ENCODE measurements around the gene HSPA4.

Gene HSPA4

DNA sequence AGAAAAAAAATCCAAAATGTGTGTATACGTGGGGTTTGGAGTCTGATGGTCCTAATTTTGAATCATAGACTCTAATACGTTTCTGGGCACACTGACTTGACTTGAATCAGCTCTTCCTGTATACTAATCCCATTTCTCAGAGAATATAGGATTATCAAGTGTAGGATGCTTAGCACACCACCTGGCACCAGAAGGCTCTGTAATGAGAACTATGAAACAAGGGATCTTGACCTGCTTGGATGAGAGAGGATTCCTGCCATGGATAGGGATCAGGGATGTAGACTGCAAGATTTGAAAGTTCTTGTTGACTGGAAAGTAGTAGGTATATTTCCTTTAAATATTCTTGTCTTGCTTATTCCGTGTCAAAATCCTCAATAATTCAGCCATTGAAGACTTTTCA is 7.8 kb downstream of the HSPA4 start:
- no peaks in the 10 kb centered on the region for H3K36me3 ChIP-seq (ENCODE audit: control insufficient read depth, insufficient read depth, low read length)
- H3K27me3 ChIP-seq (ENCODE audit: insufficient read depth, low read length, poor library complexity), result no peaks in the 10 kb centered on the region
- H2AK5ac ChIP-seq (ENCODE audit: low read length), result no peak overlapping the region
- H3K79me2 ChIP-seq (ENCODE audit: control insufficient read depth, insufficient read depth, low read length), result peaks cover 84% of the 10 kb centered on the region
- no peak overlapping the region for H3K9ac ChIP-seq (ENCODE audit: low read length)
- no peak overlapping the region for H4K8ac ChIP-seq (ENCODE audit: low read depth, low read length)
- peaks cover 5% of the 10 kb centered on the region for H3K79me1 ChIP-seq (ENCODE audit: low read length)
- no peak overlapping the region for H2BK15ac ChIP-seq (replicated peaks; ENCODE audit: low read depth)
- no peak overlapping the region for H2BK5ac ChIP-seq (ENCODE audit: low read length)
- no peak overlapping the region for H3K4ac ChIP-seq (ENCODE audit: low read depth, low read length)
- H3K4me3 ChIP-seq (ENCODE audit: low read length), result no peak overlapping the region
- H3K56ac ChIP-seq (ENCODE audit: low read length), result no peak overlapping the region
- no peak overlapping the region for H3K4me2 ChIP-seq (ENCODE audit: low read length)
- no CpG with 5 or more reads among the region's 3 CpGs for WGBS (ENCODE audit: extremely low coverage, insufficient coverage, low lambda C conversion rate)
- no peak overlapping the region for H3K27ac ChIP-seq (ENCODE audit: low read depth, low read length)
- no peak overlapping the region for H3K18ac ChIP-seq (ENCODE audit: low read length)
- no peak overlapping the region for H4K5ac ChIP-seq (ENCODE audit: low read length)
- no peaks in the 10 kb centered on the region for H3K4me1 ChIP-seq (ENCODE audit: control insufficient read depth, low read depth, low read length)
- no peak for DNase-seq
- H2BK120ac ChIP-seq (ENCODE audit: low read depth, low read length), result no peak overlapping the region
- H3K23ac ChIP-seq (ENCODE audit: low read length), result no peak overlapping the region

DNA sequence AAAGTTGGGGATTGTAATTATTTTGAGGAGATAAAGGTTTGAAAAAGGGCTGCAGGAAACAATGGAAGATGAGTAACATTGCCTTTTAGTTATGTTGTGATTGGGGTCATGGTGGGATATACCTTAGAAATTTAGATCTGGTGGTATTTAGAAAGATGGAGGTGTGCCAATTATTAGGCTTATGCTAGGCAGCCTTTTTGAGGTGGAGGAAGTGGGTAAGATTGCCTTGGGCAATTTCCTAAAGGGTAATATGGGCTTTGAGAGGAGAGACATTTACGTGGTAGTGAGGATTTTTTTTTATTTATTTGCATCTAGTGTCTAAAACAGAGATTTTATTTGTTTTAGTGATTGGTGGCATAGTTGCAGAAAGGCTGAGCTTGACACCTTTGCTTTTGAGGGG is 10.5 kb downstream of the HSPA4 start:
- Histone ChIP-seq H3K79me2 (ENCODE audit: control insufficient read depth, insufficient read depth, low read length) (peaks cover 74% of the 10 kb centered on the region), H2AK5ac (ENCODE audit: low read length) (no peak overlapping the region), H3K4me1 (ENCODE audit: control insufficient read depth, low read depth, low read length) (no peaks in the 10 kb centered on the region), H3K36me3 (ENCODE audit: control insufficient read depth, insufficient read depth, low read length) (peaks cover 3% of the 10 kb centered on the region), H3K56ac (ENCODE audit: low read length) (no peak overlapping the region), H2BK120ac (ENCODE audit: low read depth, low read length) (no peak overlapping the region), H3K18ac (ENCODE audit: low read length) (no peak overlapping the region), H3K9ac (ENCODE audit: low read length) (no peak overlapping the region), H4K5ac (ENCODE audit: low read length) (no peak overlapping the region), H3K27me3 (ENCODE audit: insufficient read depth, low read length, poor library complexity) (no peaks in the 10 kb centered on the region), H4K8ac (ENCODE audit: low read depth, low read length) (no peak overlapping the region), H3K23ac (ENCODE audit: low read length) (no peak overlapping the region), H3K27ac (ENCODE audit: low read depth, low read length) (no peak overlapping the region), H3K4me3 (ENCODE audit: low read length) (no peak overlapping the region), H3K4me2 (ENCODE audit: low read length) (no peak overlapping the region), H2BK5ac (ENCODE audit: low read length) (no peak overlapping the region), H2BK15ac (replicated peaks; ENCODE audit: low read depth) (no peak overlapping the region), H3K79me1 (ENCODE audit: low read length) (peaks cover 6% of the 10 kb centered on the region), H3K4ac (ENCODE audit: low read depth, low read length) (no peak overlapping the region)
- 100% methylated on average over 1 of the region's 1 CpG for WGBS (ENCODE audit: extremely low coverage, insufficient coverage, low lambda C conversion rate)
- no peak for DNase-seq

DNA sequence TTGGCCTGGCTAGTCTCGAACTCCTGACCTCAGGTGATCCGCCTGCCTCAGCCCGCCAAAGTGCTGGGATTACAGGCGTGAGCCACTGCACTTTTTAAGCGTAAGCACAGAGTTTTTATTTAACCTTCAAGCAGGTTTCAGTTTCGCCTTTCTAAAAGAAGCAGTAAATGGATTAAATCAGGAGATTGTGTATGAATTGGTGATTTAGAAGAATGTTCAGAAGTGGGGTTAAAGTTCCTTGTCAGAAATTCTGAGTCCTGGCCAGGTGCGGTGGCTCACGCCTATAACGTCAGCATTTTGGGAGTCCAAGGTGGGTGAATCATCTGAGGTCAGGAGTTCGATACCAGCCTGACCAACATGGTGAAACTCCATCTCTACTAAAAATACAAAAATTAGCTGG is 12.2 kb downstream of the HSPA4 start:
- DNase-seq, result no peak
- Histone ChIP-seq H3K4me1 (ENCODE audit: control insufficient read depth, low read depth, low read length) (no peaks in the 10 kb centered on the region), H3K36me3 (ENCODE audit: control insufficient read depth, insufficient read depth, low read length) (peaks cover 3% of the 10 kb centered on the region), H3K79me1 (ENCODE audit: low read length) (peaks cover 4% of the 10 kb centered on the region), H4K5ac (ENCODE audit: low read length) (no peak overlapping the region), H3K9ac (ENCODE audit: low read length) (no peak overlapping the region), H3K27ac (ENCODE audit: low read depth, low read length) (no peak overlapping the region), H3K4me2 (ENCODE audit: low read length) (no peak overlapping the region), H3K23ac (ENCODE audit: low read length) (no peak overlapping the region), H3K4ac (ENCODE audit: low read depth, low read length) (no peak overlapping the region), H4K8ac (ENCODE audit: low read depth, low read length) (no peak overlapping the region), H3K79me2 (ENCODE audit: control insufficient read depth, insufficient read depth, low read length) (peaks cover 63% of the 10 kb centered on the region), H2AK5ac (ENCODE audit: low read length) (no peak overlapping the region), H3K27me3 (ENCODE audit: insufficient read depth, low read length, poor library complexity) (no peaks in the 10 kb centered on the region), H3K56ac (ENCODE audit: low read length) (no peak overlapping the region), H2BK5ac (ENCODE audit: low read length) (no peak overlapping the region), H2BK15ac (replicated peaks; ENCODE audit: low read depth) (no peak overlapping the region), H3K4me3 (ENCODE audit: low read length) (no peak overlapping the region), H2BK120ac (ENCODE audit: low read depth, low read length) (no peak overlapping the region), H3K18ac (ENCODE audit: low read length) (no peak overlapping the region)
- WGBS (ENCODE audit: extremely low coverage, insufficient coverage, low lambda C conversion rate), result no CpG with 5 or more reads among the region's 10 CpGs

DNA sequence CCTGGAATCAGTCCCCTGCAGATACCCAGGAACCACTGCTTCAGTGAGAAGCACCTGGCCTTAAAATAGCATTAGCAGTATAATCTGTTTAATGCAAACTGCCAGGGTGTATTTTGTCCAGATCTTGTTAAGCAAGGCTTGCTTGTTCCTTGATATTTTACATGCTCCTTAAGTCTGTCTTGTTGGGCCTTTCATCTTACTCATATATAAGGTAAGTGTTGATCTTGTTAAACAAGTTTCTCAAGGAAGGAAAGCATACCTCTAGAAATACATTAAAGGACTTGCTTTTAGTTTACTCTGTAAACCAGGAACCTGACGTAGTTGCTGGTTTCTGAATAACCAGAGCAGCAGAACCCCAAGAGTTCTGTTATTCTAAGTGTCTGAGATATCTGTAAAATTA is 13.7 kb downstream of the HSPA4 start:
- Histone ChIP-seq H2BK15ac (replicated peaks; ENCODE audit: low read depth) (no peak overlapping the region), H3K9ac (ENCODE audit: low read length) (no peak overlapping the region), H3K79me1 (ENCODE audit: low read length) (peaks cover 2% of the 10 kb centered on the region), H3K4ac (ENCODE audit: low read depth, low read length) (no peak overlapping the region), H4K8ac (ENCODE audit: low read depth, low read length) (no peak overlapping the region), H3K4me3 (ENCODE audit: low read length) (no peak overlapping the region), H3K4me2 (ENCODE audit: low read length) (no peak overlapping the region), H3K4me1 (ENCODE audit: control insufficient read depth, low read depth, low read length) (no peaks in the 10 kb centered on the region), H3K56ac (ENCODE audit: low read length) (no peak overlapping the region), H2AK5ac (ENCODE audit: low read length) (no peak overlapping the region), H2BK5ac (ENCODE audit: low read length) (no peak overlapping the region), H3K27me3 (ENCODE audit: insufficient read depth, low read length, poor library complexity) (no peaks in the 10 kb centered on the region), H3K79me2 (ENCODE audit: control insufficient read depth, insufficient read depth, low read length) (peaks cover 57% of the 10 kb centered on the region), H3K23ac (ENCODE audit: low read length) (no peak overlapping the region), H3K27ac (ENCODE audit: low read depth, low read length) (no peak overlapping the region), H3K36me3 (ENCODE audit: control insufficient read depth, insufficient read depth, low read length) (peaks cover 3% of the 10 kb centered on the region), H4K5ac (ENCODE audit: low read length) (no peak overlapping the region), H3K18ac (ENCODE audit: low read length) (no peak overlapping the region), H2BK120ac (ENCODE audit: low read depth, low read length) (no peak overlapping the region)
- no peak for DNase-seq
- no CpG with 5 or more reads among the region's 1 CpG for WGBS (ENCODE audit: extremely low coverage, insufficient coverage, low lambda C conversion rate)

DNA sequence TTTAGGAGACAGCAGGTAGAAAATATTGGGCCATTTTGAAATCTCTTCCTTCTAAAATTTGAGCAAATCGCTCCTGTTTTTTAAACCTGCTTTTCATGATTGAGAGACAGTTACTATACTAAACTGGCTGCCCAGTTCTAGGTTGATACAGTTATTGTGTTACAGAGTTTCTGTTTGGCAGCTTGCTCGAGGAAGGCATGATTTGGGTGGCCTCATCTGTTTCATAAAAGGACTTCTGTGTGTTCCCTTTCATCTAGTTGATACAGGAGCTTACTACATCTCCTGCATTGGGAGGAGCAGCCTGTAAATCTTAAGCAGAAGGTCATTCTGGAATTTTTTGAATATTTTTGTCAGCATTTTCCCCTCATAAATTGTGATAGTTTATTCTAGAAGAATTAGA is 14.2 kb downstream of the HSPA4 start:
- DNase-seq, result no peak
- H3K4me2 ChIP-seq (ENCODE audit: low read length), result no peak overlapping the region

DNA sequence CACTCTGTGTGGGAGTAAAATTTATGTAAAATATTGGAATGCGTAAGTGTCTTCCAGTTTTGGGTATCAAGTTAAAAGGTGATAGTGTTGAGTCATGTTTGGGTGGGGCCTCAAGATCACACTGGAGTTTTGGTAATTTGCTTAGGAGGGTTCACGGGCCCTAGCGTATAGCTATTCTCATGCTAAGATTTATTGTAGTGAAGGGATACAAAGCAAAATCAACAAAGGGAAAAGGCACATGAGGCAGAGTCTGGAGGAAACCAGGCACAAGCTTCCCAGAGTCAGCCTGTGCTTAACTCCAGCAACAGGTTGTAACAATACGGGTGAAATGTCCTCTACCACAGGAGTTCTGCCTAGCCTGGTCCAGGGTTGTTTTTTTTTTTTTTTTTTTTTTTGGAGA is 20.2 kb downstream of the HSPA4 start:
- no peak overlapping the region for H2BK5ac ChIP-seq (ENCODE audit: low read length)
- no peak overlapping the region for H3K23ac ChIP-seq (ENCODE audit: low read length)
- no peak overlapping the region for H4K5ac ChIP-seq (ENCODE audit: low read length)
- no peak overlapping the region for H3K4me2 ChIP-seq (ENCODE audit: low read length)
- H2BK15ac ChIP-seq (replicated peaks; ENCODE audit: low read depth), result no peak overlapping the region
- no peak overlapping the region for H3K4me3 ChIP-seq (ENCODE audit: low read length)
- peaks cover 27% of the 10 kb centered on the region for H3K79me2 ChIP-seq (ENCODE audit: control insufficient read depth, insufficient read depth, low read length)
- H3K79me1 ChIP-seq (ENCODE audit: low read length), result peaks cover 8% of the 10 kb centered on the region
- H3K4ac ChIP-seq (ENCODE audit: low read depth, low read length), result no peak overlapping the region
- H3K27me3 ChIP-seq (ENCODE audit: insufficient read depth, low read length, poor library complexity), result no peaks in the 10 kb centered on the region
- no peak overlapping the region for H2AK5ac ChIP-seq (ENCODE audit: low read length)
- H3K56ac ChIP-seq (ENCODE audit: low read length), result no peak overlapping the region
- no peaks in the 10 kb centered on the region for H3K4me1 ChIP-seq (ENCODE audit: control insufficient read depth, low read depth, low read length)
- H3K18ac ChIP-seq (ENCODE audit: low read length), result no peak overlapping the region
- H3K9ac ChIP-seq (ENCODE audit: low read length), result no peak overlapping the region
- no peak overlapping the region for H4K8ac ChIP-seq (ENCODE audit: low read depth, low read length)
- H3K27ac ChIP-seq (ENCODE audit: low read depth, low read length), result no peak overlapping the region
- no peak for DNase-seq
- no peak overlapping the region for H2BK120ac ChIP-seq (ENCODE audit: low read depth, low read length)
- 100% methylated on average over 1 of the region's 4 CpGs for WGBS (ENCODE audit: extremely low coverage, insufficient coverage, low lambda C conversion rate)
- peaks cover 8% of the 10 kb centered on the region for H3K36me3 ChIP-seq (ENCODE audit: control insufficient read depth, insufficient read depth, low read length)

More for the DNA sequence above, 14.2 kb downstream of the HSPA4 start:
- no peak overlapping the region for H3K18ac ChIP-seq (ENCODE audit: low read length)
- no peak overlapping the region for H3K4me3 ChIP-seq (ENCODE audit: low read length)
- peaks cover 3% of the 10 kb centered on the region for H3K36me3 ChIP-seq (ENCODE audit: control insufficient read depth, insufficient read depth, low read length)
- H4K5ac ChIP-seq (ENCODE audit: low read length), result no peak overlapping the region
- no peak overlapping the region for H2BK120ac ChIP-seq (ENCODE audit: low read depth, low read length)
- H2AK5ac ChIP-seq (ENCODE audit: low read length), result no peak overlapping the region
- H3K56ac ChIP-seq (ENCODE audit: low read length), result no peak overlapping the region
- H3K27ac ChIP-seq (ENCODE audit: low read depth, low read length), result no peak overlapping the region
- no peak overlapping the region for H2BK15ac ChIP-seq (replicated peaks; ENCODE audit: low read depth)
- H3K79me1 ChIP-seq (ENCODE audit: low read length), result peaks cover 2% of the 10 kb centered on the region
- H3K4me1 ChIP-seq (ENCODE audit: control insufficient read depth, low read depth, low read length), result no peaks in the 10 kb centered on the region
- H4K8ac ChIP-seq (ENCODE audit: low read depth, low read length), result no peak overlapping the region
- peaks cover 53% of the 10 kb centered on the region for H3K79me2 ChIP-seq (ENCODE audit: control insufficient read depth, insufficient read depth, low read length)
- no peaks in the 10 kb centered on the region for H3K27me3 ChIP-seq (ENCODE audit: insufficient read depth, low read length, poor library complexity)
- H3K4ac ChIP-seq (ENCODE audit: low read depth, low read length), result no peak overlapping the region
- WGBS (ENCODE audit: extremely low coverage, insufficient coverage, low lambda C conversion rate), result no CpG with 5 or more reads among the region's 2 CpGs
- H2BK5ac ChIP-seq (ENCODE audit: low read length), result no peak overlapping the region
- H3K23ac ChIP-seq (ENCODE audit: low read length), result no peak overlapping the region
- no peak overlapping the region for H3K9ac ChIP-seq (ENCODE audit: low read length)

Measured in mesendoderm (in vitro differentiated cells).